Mesenchymal stem cell (in vitro differentiated cells and primary cell): ENCODE data around the gene FOXN3.
A peak's percentile ranks its signal among the peaks of the same experiment; 100 is the strongest.
"Not testable (repeated sequence)": the region's sequence is repeated elsewhere in the genome, so short reads cannot be mapped to it uniquely, and the experiment has no call there.

Source experiments
- DNase-seq: peaks from one replicate; pipeline ENCODE4 v3.0.0-alpha.2; 2013
- H2AFZ ChIP-seq: one replicate; pipeline ENCODE4 v1.6.1; 2013; ENCODE audit warnings: low read depth, mild to moderate bottlenecking, control low read depth, inconsistent platforms, low read length, moderate library complexity
- H2AK5ac ChIP-seq: 2 replicates; pipeline ENCODE4 v1.6.1; 2013; ENCODE audit warnings: low read length, moderate library complexity, mild to moderate bottlenecking, inconsistent platforms; ENCODE audit not compliant: severe bottlenecking
- H2BK120ac ChIP-seq: one replicate; pipeline ENCODE4 v1.6.1; 2013; ENCODE audit warnings: low read depth, mild to moderate bottlenecking, inconsistent platforms, low read length, moderate library complexity
- H2BK12ac ChIP-seq, 2 experiments: one replicate each; pipeline ENCODE4 v1.6.1; 2013; ENCODE audit warnings: inconsistent platforms in 2 of 2, low read length in 2 of 2, mild to moderate bottlenecking in 2 of 2, moderate library complexity in 2 of 2, control low read depth in 1 of 2
- H2BK15ac ChIP-seq: one replicate; pipeline ENCODE4 v1.6.1; 2013; ENCODE audit warnings: mild to moderate bottlenecking, low read depth, inconsistent platforms; ENCODE audit not compliant: poor library complexity, severe bottlenecking
- H2BK5ac ChIP-seq: 2 replicates; pipeline ENCODE4 v1.6.1; 2013; ENCODE audit warnings: low read depth, mild to moderate bottlenecking, low read length, control low read depth, inconsistent platforms; ENCODE audit not compliant: poor library complexity, severe bottlenecking
- H3K14ac ChIP-seq, 2 experiments: one replicate each; pipeline ENCODE4 v1.6.1; 2013; ENCODE audit warnings: inconsistent platforms in 2 of 2, low read length in 2 of 2, control low read depth in 1 of 2, mild to moderate bottlenecking in 1 of 2, moderate library complexity in 1 of 2
- H3K18ac ChIP-seq, 2 experiments: one replicate each; pipeline ENCODE4 v1.6.1; 2013; ENCODE audit warnings: inconsistent platforms in 2 of 2, low read length in 2 of 2, control low read depth in 1 of 2, low read depth in 1 of 2, mild to moderate bottlenecking in 1 of 2
- H3K23ac ChIP-seq, 2 experiments: one replicate each; pipeline ENCODE4 v1.6.1; 2013; ENCODE audit warnings: inconsistent platforms in 2 of 2, low read length in 2 of 2, mild to moderate bottlenecking in 2 of 2, moderate library complexity in 2 of 2, control low read depth in 1 of 2
- H3K27ac ChIP-seq: 2 replicates; pipeline ENCODE4 v1.5.1; 2013; ENCODE audit warnings: mild to moderate bottlenecking, moderate library complexity, low read length, control low read depth, inconsistent platforms; ENCODE audit not compliant: poor library complexity, severe bottlenecking
- H3K27me3 ChIP-seq, 2 experiments: 2 replicates each; pipeline versions ENCODE4 v1.6.1 to v1.7.0; 2013; ENCODE audit warnings: low read length in 2 of 2, mild to moderate bottlenecking in 2 of 2, moderate library complexity in 2 of 2, control low read depth in 1 of 2, inconsistent platforms in 1 of 2; ENCODE audit not compliant: control insufficient read depth in 1 of 2, insufficient read depth in 1 of 2
- H3K36me3 ChIP-seq, 2 experiments: 2 replicates each; pipeline versions ENCODE4 v1.6.1 to v1.7.0; 2013; ENCODE audit warnings: low read length in 2 of 2, control low read depth in 1 of 2, inconsistent platforms in 1 of 2, low read depth in 1 of 2, mild to moderate bottlenecking in 1 of 2; ENCODE audit not compliant: insufficient read depth in 2 of 2, control insufficient read depth in 1 of 2
- H3K4ac ChIP-seq, 2 experiments: one replicate each; pipeline ENCODE4 v1.6.1; 2013; ENCODE audit warnings: inconsistent platforms in 2 of 2, low read length in 2 of 2, mild to moderate bottlenecking in 2 of 2, moderate library complexity in 2 of 2, control low read depth in 1 of 2, low read depth in 1 of 2
- H3K4me1 ChIP-seq: 2 replicates; pipeline ENCODE4 v1.6.1; 2013; ENCODE audit warnings: low read depth, low read length, control low read depth; ENCODE audit not compliant: control insufficient read depth, insufficient read depth
- H3K4me2 ChIP-seq: 2 replicates; pipeline ENCODE4 v1.6.1; 2013; ENCODE audit warnings: low read length, mild to moderate bottlenecking, inconsistent platforms; ENCODE audit not compliant: poor library complexity, severe bottlenecking
- H3K4me3 ChIP-seq, 2 experiments: 2 replicates each; pipeline versions ENCODE4 v1.5.1 to v1.7.0; 2013; ENCODE audit warnings: low read length in 2 of 2, mild to moderate bottlenecking in 2 of 2, control low read depth in 1 of 2, low read depth in 1 of 2; ENCODE audit not compliant: insufficient read depth in 1 of 2
- H3K79me1 ChIP-seq: replicated peaks from 2 replicates; pipeline ENCODE4 v1.6.1; 2013; ENCODE audit warnings: mild to moderate bottlenecking, control low read depth, low read length, inconsistent platforms; ENCODE audit not compliant: poor library complexity, severe bottlenecking
- H3K9ac ChIP-seq: 2 replicates; pipeline ENCODE4 v1.7.0; 2013; ENCODE audit warnings: mild to moderate bottlenecking, low read length, moderate library complexity
- H3K9me3 ChIP-seq: 2 replicates; pipeline ENCODE4 v1.7.0; 2013; ENCODE audit warnings: mild to moderate bottlenecking, low read length; ENCODE audit not compliant: control insufficient read depth
- H4K8ac ChIP-seq: one replicate; pipeline ENCODE4 v1.6.1; 2013; ENCODE audit warnings: inconsistent platforms, mild to moderate bottlenecking, low read length, moderate library complexity
- H4K91ac ChIP-seq: one replicate; pipeline ENCODE4 v1.6.1; 2013; ENCODE audit warnings: mild to moderate bottlenecking, low read length, inconsistent platforms
- WGBS: methylation state at CpG from one replicate; pipeline ENCODE4 v1.1.7; 2013; ENCODE audit warnings: mixed read lengths; 5-methylcytosine and 5-hydroxymethylcytosine counted together

Gene FOXN3

GRCh38 chr14:89251061-89251460 is 166.0 kb downstream of the FOXN3 start:
- H3K4ac ChIP-seq = no peak overlapping the region
- no peak overlapping the region for H3K18ac ChIP-seq
- no peak overlapping the region for H4K8ac ChIP-seq
- H2BK15ac ChIP-seq = no peak overlapping the region
- WGBS = 60% methylated on average over 2 of the region's 3 CpGs
- no peak overlapping the region for H2BK12ac ChIP-seq
- H3K36me3 ChIP-seq = peaks cover 2 to 6% of the 10 kb centered on the region in 2 experiments
- H2AFZ ChIP-seq = no peak overlapping the region
- no peaks in the 10 kb centered on the region for H3K9me3 ChIP-seq
- H2AK5ac ChIP-seq = no peak overlapping the region
- no peak overlapping the region for H4K91ac ChIP-seq
- H2BK5ac ChIP-seq = no peak overlapping the region
- H2BK120ac ChIP-seq = no peak overlapping the region
- H3K23ac ChIP-seq = no peak overlapping the region
- H3K27ac ChIP-seq = no peak overlapping the region
- no peaks in the 10 kb centered on the region for H3K27me3 ChIP-seq
- H3K4me1 ChIP-seq = peaks cover 13% of the 10 kb centered on the region
- DNase-seq = peak; percentile 28
- no peak overlapping the region for H3K14ac ChIP-seq
- H3K4me2 ChIP-seq = no peak overlapping the region
- H3K79me1 ChIP-seq = peaks cover 35% of the 10 kb centered on the region
- H3K4me3 ChIP-seq = no peak overlapping the region
- no peak overlapping the region for H3K9ac ChIP-seq

- not testable (repeated sequence) for H2BK12ac ChIP-seq, H3K27ac ChIP-seq, H3K4ac ChIP-seq, H2AFZ ChIP-seq, H2BK5ac ChIP-seq, H2BK120ac ChIP-seq, H3K14ac ChIP-seq, H3K4me2 ChIP-seq, H4K91ac ChIP-seq, H2BK15ac ChIP-seq, H3K23ac ChIP-seq, H3K9me3 ChIP-seq, H3K9ac ChIP-seq, H4K8ac ChIP-seq, H3K4me3 ChIP-seq, H2AK5ac ChIP-seq, H3K36me3 ChIP-seq, DNase-seq, H3K27me3 ChIP-seq, H3K18ac ChIP-seq
- H3K4me1 ChIP-seq = peaks cover 13% of the 10 kb centered on the region
- peaks cover 37% of the 10 kb centered on the region for H3K79me1 ChIP-seq
- WGBS = 100% methylated on average over 3 of the region's 4 CpGs
These were observed 166.4 kb downstream of the FOXN3 start for GRCh38 chr14:89250655-89250975.

GRCh38 chr14:89249972-89250654 is 166.9 kb downstream of the FOXN3 start:
- no peak overlapping the region for H3K9ac ChIP-seq

GRCh38 chr14:89249065-89249695 is 167.9 kb downstream of the FOXN3 start:
- Histone ChIP-seq H3K27ac (peak overlapping the region; percentile 73), H3K23ac (no peak overlapping the region), H3K9ac (no peak overlapping the region), H3K4ac (no peak overlapping the region), H2AK5ac (peak overlapping the region; percentile 14), H2AFZ (no peak overlapping the region), H2BK12ac (no peak overlapping the region), H4K8ac (no peak overlapping the region), H3K79me1 (peaks cover 29% of the 10 kb centered on the region), H2BK120ac (no peak overlapping the region), H3K14ac (no peak overlapping the region), H2BK15ac (no peak overlapping the region), H2BK5ac (no peak overlapping the region), H3K4me1 (peaks cover 13% of the 10 kb centered on the region), H3K27me3 (no peaks in the 10 kb centered on the region), H3K36me3 (peaks cover 2 to 6% of the 10 kb centered on the region in 2 experiments), H3K4me2 (no peak overlapping the region), H3K18ac (no peak overlapping the region), H4K91ac (no peak overlapping the region), H3K9me3 (no peaks in the 10 kb centered on the region), H3K4me3 (no peak overlapping the region)
- no peak for DNase-seq
- 53% methylated on average over 7 of the region's 7 CpGs for WGBS

More at GRCh38 chr14:89249972-89250654, 166.9 kb downstream of the FOXN3 start:
- Histone ChIP-seq H3K14ac (no peak overlapping the region), H3K4ac (no peak overlapping the region), H3K4me1 (peaks cover 13% of the 10 kb centered on the region), H3K23ac (no peak overlapping the region), H2BK5ac (no peak overlapping the region), H2AK5ac (no peak overlapping the region), H3K9me3 (no peaks in the 10 kb centered on the region), H2BK120ac (no peak overlapping the region), H3K79me1 (peaks cover 32% of the 10 kb centered on the region), H2BK15ac (no peak overlapping the region), H4K91ac (no peak overlapping the region), H2AFZ (no peak overlapping the region), H2BK12ac (no peak overlapping the region), H4K8ac (no peak overlapping the region), H3K36me3 (peaks cover 2 to 6% of the 10 kb centered on the region in 2 experiments), H3K27me3 (no peaks in the 10 kb centered on the region), H3K27ac (no peak overlapping the region), H3K4me2 (no peak overlapping the region), H3K18ac (no peak overlapping the region), H3K4me3 (no peak overlapping the region)
- DNase-seq = no peak
- 100% methylated on average over 1 of the region's 1 CpG for WGBS
